K562 (cell line): ENCODE measurements around the gene INSM1. TPM values are rescaled to one million over a fixed set of nuclear protein-coding genes. Genes with fewer than 3 reads are reported as not detected.

Source experiments
- ATAC-seq: fragments of 200-7000 bp; cut with Tn5 transposase; 3 replicates; pipeline ENCODE4 v1.9.1; 2020; ENCODE audit warnings: moderate library complexity
- BruUV-seq: library from RNA; stranded (reverse); fragments of 400-500 nt; replicated peaks from 2 replicates; lab custom pipeline; 2021; lab: Mats Ljungman, UMichigan
- CTCF ChIA-PET: fragments of 300-600 bp; formaldehyde crosslinking; extraction: SDS; loops from one replicate; lab custom pipeline; 2021; ENCODE audit warnings: low intra/inter-chr PET ratio; lab: Yijun Ruan, JAX
- POLR2A ChIA-PET: fragments of 300-600, 350-650 bp; sonication (Branson Sonifier 250); formaldehyde crosslinking; extraction: SDS; loops from one replicate; lab custom pipeline; 2021; ENCODE audit warnings: antibody characterized with exemption, inconsistent platforms; lab: Yijun Ruan, JAX
- DNase-seq, 4 experiments: peaks; one replicate each; pipeline versions ENCODE4 v3.0.0 to v3.0.0-alpha.2; 2011 to 2018; ENCODE audit warnings: low spot score in 3 of 4, mixed read lengths in 3 of 4; ENCODE audit errors: extremely low read depth in 1 of 4
- FAIRE-seq: peaks from 2 replicates; lab custom pipeline; 2011; peaks lifted over from hg19 to GRCh38; lab: Jason Lieb, UNC
- H2AFZ ChIP-seq: 2 replicates; pipeline ENCODE4 v1.6.0; 2011; ENCODE audit warnings: low read depth, low read length, control low read depth, inconsistent platforms
- H3K27ac ChIP-seq: fragments of 200-600 bp; 3 replicates; pipeline ENCODE4 v1.8.0; 2011; ENCODE audit warnings: low read depth, mild to moderate bottlenecking, control low read depth, inconsistent platforms, low read length, moderate library complexity, mixed read lengths; ENCODE audit errors: extremely low read depth
- H3K27me3 ChIP-seq, 2 experiments: fragments of 300-600 bp in 1 of 2; 2 replicates in 1 of 2; 3 replicates in 1 of 2; pipeline versions ENCODE4 v1.6.0 to v1.8.0; 2011; ENCODE audit warnings: inconsistent platforms in 2 of 2, low read length in 2 of 2, mild to moderate bottlenecking in 1 of 2, mixed read lengths in 1 of 2, moderate library complexity in 1 of 2; ENCODE audit not compliant: control insufficient read depth in 2 of 2, insufficient read depth in 2 of 2
- H3K36me3 ChIP-seq: fragments of 300-600 bp; 3 replicates; pipeline ENCODE4 v1.8.0; 2011; ENCODE audit warnings: mild to moderate bottlenecking, low read length, inconsistent platforms; ENCODE audit not compliant: control insufficient read depth, insufficient read depth
- H3K4me1 ChIP-seq, 2 experiments: fragments of 200-600 bp in 1 of 2; replicated peaks in 1 of 2; 2 replicates in 1 of 2; 3 replicates in 1 of 2; pipeline versions ENCODE4 v1.5.1 to v1.8.0; 2011; ENCODE audit warnings: inconsistent platforms in 2 of 2, low read length in 2 of 2, mild to moderate bottlenecking in 1 of 2, mixed read lengths in 1 of 2, moderate library complexity in 1 of 2; ENCODE audit not compliant: control insufficient read depth in 2 of 2, insufficient read depth in 2 of 2
- H3K4me2 ChIP-seq: 2 replicates; pipeline ENCODE4 v1.6.1; 2011; ENCODE audit warnings: low read length, control low read depth, inconsistent platforms, mixed read lengths; ENCODE audit not compliant: insufficient read depth
- H3K4me3 ChIP-seq: fragments of 200-600 bp; sonication (generic), shearing (Covaris generic); 2 replicates; pipeline ENCODE4 v1.5.1; 2016; ENCODE audit warnings: control low read depth, inconsistent platforms
- H3K79me2 ChIP-seq: fragments of 200-600 bp; 3 replicates; pipeline ENCODE4 v1.8.0; 2011; ENCODE audit warnings: low read length, inconsistent platforms; ENCODE audit not compliant: control insufficient read depth, insufficient read depth
- H3K9ac ChIP-seq, 2 experiments: 2 replicates each; pipeline versions ENCODE4 v1.6.0 to v1.6.1; 2011; ENCODE audit warnings: low read depth in 2 of 2, low read length in 2 of 2, control low read depth in 1 of 2, inconsistent platforms in 1 of 2, mild to moderate bottlenecking in 1 of 2, mixed read lengths in 1 of 2; ENCODE audit not compliant: insufficient read depth in 1 of 2
- H3K9me1 ChIP-seq: one replicate; pipeline ENCODE4 v1.6.0; 2011; ENCODE audit warnings: inconsistent platforms, mild to moderate bottlenecking, low read length, moderate library complexity; ENCODE audit not compliant: control insufficient read depth, insufficient read depth
- H3K9me3 ChIP-seq: replicated peaks from 2 replicates; pipeline ENCODE4 v1.5.1; 2011; ENCODE audit warnings: low read depth, low read length, inconsistent platforms; ENCODE audit not compliant: control insufficient read depth, insufficient read depth
- H4K20me1 ChIP-seq: replicated peaks from 2 replicates; pipeline ENCODE4 v1.6.1; 2011; ENCODE audit warnings: low read length, inconsistent platforms, mixed read lengths; ENCODE audit not compliant: control insufficient read depth, insufficient read depth
- ATF7 ChIP-seq: fragments of 450-650 bp; IDR thresholded peaks from 2 replicates; pipeline ENCODE4 v1.7.1; 2014; ENCODE audit warnings: mild to moderate bottlenecking, moderate library complexity
- ETV1 ChIP-seq: fragments of 450-650 bp; conservative IDR thresholded peaks from 2 replicates; pipeline ENCODE4 v1.6.1; 2016; ENCODE audit warnings: missing genetic modification characterization, control low read depth, low read depth, missing compliant biosample characterization
- HDAC2 ChIP-seq: fragments of 450-650 bp; IDR thresholded peaks from 2 replicates; pipeline ENCODE4 v1.6.1; 2016; ENCODE audit warnings: mild to moderate bottlenecking
- HMGN3 ChIP-seq: IDR thresholded peaks from 2 replicates; pipeline ENCODE4 v1.6.1; 2011; ENCODE audit warnings: borderline replicate concordance, low read depth, mild to moderate bottlenecking, mixed read lengths, low read length; ENCODE audit not compliant: insufficient read length; ENCODE audit errors: extremely low read depth
- MYNN ChIP-seq, 2 experiments: sonication (generic); formaldehyde crosslinking in 1 of 2; IDR thresholded peaks; 2 replicates each; pipeline versions ENCODE4 v1.5.0 to v1.6.1; 2016 to 2020; ENCODE audit warnings: antibody characterized with exemption in 1 of 2, missing genetic modification reagents in 1 of 2
- NCOA4 ChIP-seq: fragments of 450-650 bp; IDR thresholded peaks from 2 replicates; pipeline ENCODE4 v1.6.1; 2018; ENCODE audit warnings: mild to moderate bottlenecking; ENCODE audit not compliant: partially characterized antibody
- NRF1 ChIP-seq, 2 experiments: fragments of 450-650 bp; IDR thresholded peaks in 1 of 2; conservative IDR thresholded peaks in 1 of 2; 2 replicates each; pipeline ENCODE4 v1.6.1; 2014; ENCODE audit warnings: mild to moderate bottlenecking in 2 of 2
- PKNOX1 ChIP-seq: fragments of 450-650 bp; IDR thresholded peaks from 2 replicates; pipeline ENCODE4 v1.6.1; 2016
- RBM15 ChIP-seq: fragments of 200-400 bp; formaldehyde crosslinking; IDR thresholded peaks from 2 replicates; pipeline ENCODE4 v1.6.1; 2018; ENCODE audit warnings: mild to moderate bottlenecking, low read length, moderate library complexity; ENCODE audit not compliant: insufficient read depth
- SMAD2 ChIP-seq: fragments of 150-350 bp; IDR thresholded peaks from 2 replicates; pipeline ENCODE4 v1.6.1; 2014; ENCODE audit warnings: low read depth, mild to moderate bottlenecking, low read length
- TEAD4 ChIP-seq, 2 experiments: sonication (generic) in 1 of 2; formaldehyde crosslinking in 1 of 2; IDR thresholded peaks; 2 replicates each; pipeline versions ENCODE4 v1.6.1 to v1.8.0; 2012 to 2022; ENCODE audit warnings: borderline replicate concordance in 1 of 2, inconsistent platforms in 1 of 2, low read length in 1 of 2, mild to moderate bottlenecking in 1 of 2, missing genetic modification reagents in 1 of 2
- ZBTB11 ChIP-seq, 3 experiments: fragments of 200-800 bp in 1 of 3; fragments of 250-450 bp in 1 of 3; fragments of 450-650 bp in 1 of 3; sonication (Bioruptor Pico) in 1 of 3; sonication (Bioruptor generic) in 1 of 3; formaldehyde crosslinking in 1 of 3; IDR thresholded peaks; 2 replicates each; pipeline versions ENCODE4 v1.6.1 to v1.8.0; 2016 to 2022; ENCODE audit warnings: mild to moderate bottlenecking in 2 of 3, missing genetic modification characterization in 2 of 3, missing compliant biosample characterization in 1 of 3, moderate library complexity in 1 of 3
- ZNF3 ChIP-seq: fragments of 250-450 bp; sonication (Bioruptor Pico); IDR thresholded peaks from 2 replicates; pipeline ENCODE4 v1.5.0; 2021; ENCODE audit warnings: mild to moderate bottlenecking, moderate library complexity
- ZNF324 ChIP-seq: fragments of 250-450 bp; sonication (Bioruptor Pico); IDR thresholded peaks from 2 replicates; pipeline ENCODE4 v1.4.0; 2020; ENCODE audit warnings: mild to moderate bottlenecking
- ZNF699 ChIP-seq: fragments of 250-450 bp; sonication (Bioruptor Pico); IDR thresholded peaks from 2 replicates; pipeline ENCODE4 v1.8.0; 2021; ENCODE audit warnings: mild to moderate bottlenecking, moderate library complexity; ENCODE audit not compliant: insufficient replicate concordance
- WGBS: fragments of 100-300 bp; shearing (Covaris generic); methylation state at CpG from one replicate; pipeline ENCODE4 v1.1.6; 2016; ENCODE audit warnings: low coverage, mixed read lengths; ENCODE audit not compliant: insufficient coverage; ENCODE audit errors: missing lambda C conversion rate; 5-methylcytosine and 5-hydroxymethylcytosine counted together
- in situ Hi-C: fragments of 300-500 bp; cut with MboI; formaldehyde crosslinking; loops from 4 replicates; pipeline ENCODE4 v1.15.0; 2018; ENCODE audit warnings: inconsistent platforms, mixed read lengths
- intact Hi-C: fragments of 100-400 bp; cut with micrococcal nuclease; formaldehyde crosslinking; loops from 2 replicates; pipeline ENCODE4 v1.14.2; 2022
- polyA plus RNA-seq, 8 experiments: library from polyadenylated mRNA; depleted of rRNA in 4 of 8; stranded (reverse) in 5 of 8; unstranded in 3 of 8; fragments of >200 nt; fragmentation: Nextera tagmentation in 2 of 8; fragmentation: Illumina TruSeq in 1 of 8; extraction: Ambion mirVana in 2 of 8; extraction: Trizol in 1 of 8; gene quantifications; 2 replicates each; pipeline versions ENCODE4 v1.2.1 to v1.2.3, GENCODE V29; 2011 to 2014; ENCODE audit warnings: inconsistent platforms in 1 of 8, missing spikeins in 1 of 8
- total RNA-seq, 7 experiments: library from RNA; depleted of rRNA in 6 of 7; stranded (reverse); fragments of >200 nt in 6 of 7; fragmentation: Illumina TruSeq in 2 of 7; extraction: Trizol in 2 of 7; gene quantifications; 2 replicates each; pipeline versions ENCODE4 v1.2.1 to v1.2.3, GENCODE V29; 2011 to 2021; ENCODE audit warnings: low replicate concordance in 1 of 7

INSM1 gene
- total and polyA plus RNA-seq, 9 of the 15 experiments (the other 6 are each of a cell fraction or from before 2014, with no cell fraction given), result not detected

- TF ChIP-seq SMAD2 (no peak), NCOA4 (no peak), RBM15 (no peak)
Observed at GRCh38 chr20:20342066-20342465, 25.8 kb upstream of the INSM1 start (continued).

DNA sequence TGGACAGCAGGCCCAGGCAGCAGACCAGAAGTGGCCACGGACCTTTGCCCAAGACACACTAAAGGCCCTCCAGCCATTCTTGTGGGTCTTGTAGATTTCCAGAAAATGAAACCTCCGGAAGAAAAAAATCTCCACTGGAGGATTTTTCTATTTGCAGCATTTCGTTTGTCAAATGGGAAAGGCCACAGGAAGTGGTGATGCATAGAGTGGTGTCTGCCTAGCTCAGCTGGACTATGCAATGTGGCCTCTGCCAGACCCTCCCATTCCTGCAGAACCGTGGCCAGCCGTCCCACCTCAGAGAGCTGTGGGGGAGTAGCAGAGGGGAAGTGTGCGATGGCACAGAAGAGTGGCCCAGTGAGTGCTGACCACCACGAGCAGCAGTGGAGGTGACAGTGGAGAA lies 24.0 kb upstream of the INSM1 start:
- intact Hi-C loops (no loop called here), in situ Hi-C loops (no loop called here)
- H3K4me3 ChIP-seq, result no peak overlapping the region
- no peaks in the 10 kb centered on the region for H3K36me3 ChIP-seq
- H3K9me3 ChIP-seq, result no peaks in the 10 kb centered on the region
- no peak overlapping the region for H3K9ac ChIP-seq
- H3K27me3 ChIP-seq, result peaks cover 0 to 8% of the 10 kb centered on the region in 2 experiments; a peak in 1 of 5 replicates
- no peaks in the 10 kb centered on the region for H4K20me1 ChIP-seq
- H3K79me2 ChIP-seq, result no peaks in the 10 kb centered on the region
- no peak overlapping the region for H2AFZ ChIP-seq
- no TSS peak for BruUV-seq
- POLR2A ChIA-PET, result no interaction called here
- no peaks in the 10 kb centered on the region for H3K9me1 ChIP-seq
- DNase-seq (no peak), FAIRE-seq (no peak), ATAC-seq (no peak)
- WGBS, result 0% methylated on average over 7 of the region's 7 CpGs
- no peak overlapping the region for H3K4me2 ChIP-seq
- H3K4me1 ChIP-seq, result no peaks in the 10 kb centered on the region
- H3K27ac ChIP-seq, result no peak overlapping the region
- CTCF ChIA-PET, result no interaction called here
- TF ChIP-seq ZNF699 (no peak), HDAC2 (no peak), ETV1 (no peak), ZNF3 (CRISPR knock-in tag) (no peak), MYNN (IDR thresholded peaks at IDR 0.05) (no peak), MYNN (CRISPR knock-in tag; IDR thresholded peaks at IDR 0.05) (no peak), PKNOX1 (no peak), HMGN3 (no peak), ATF7 (no peak), TEAD4 (IDR thresholded peaks at IDR 0.05; ENCODE audit: low read length) (no peak), TEAD4 (CRISPR knock-in tag; IDR thresholded peaks at IDR 0.05; ENCODE audit: borderline replicate concordance) (no peak), ZBTB11 (CRISPR knock-in tag; IDR thresholded peaks at IDR 0.05) (no peak), NRF1 (conservative IDR thresholded peaks at IDR 0.05 in 1 of 2, IDR thresholded peaks at IDR 0.05 in 1 of 2) (no peak), ZNF324 (CRISPR knock-in tag) (no peak)
